K562 (cell line): ENCODE measurements around the gene TTBK1. TPM values are rescaled to one million over a fixed set of nuclear protein-coding genes. Genes with fewer than 3 reads are reported as not detected.

Experiments used
- CHD4 ChIP-seq: fragments of 200-600 bp; sonication (generic); IDR thresholded peaks from 3 replicates; pipeline ENCODE4 v1.6.1; 2012; ENCODE audit warnings: low read depth, mild to moderate bottlenecking, mixed read lengths, low read length, inconsistent platforms; ENCODE audit not compliant: insufficient read depth, insufficient replicate concordance, poor library complexity, severe bottlenecking
- COPS2 ChIP-seq: fragments of 450-650 bp; conservative IDR thresholded peaks from 2 replicates; pipeline ENCODE4 v1.6.1; 2016; ENCODE audit warnings: mild to moderate bottlenecking, moderate library complexity
- JUN ChIP-seq, 2 experiments: sonication (generic) in 1 of 2; formaldehyde crosslinking in 1 of 2; IDR thresholded peaks; 2 replicates each; pipeline versions ENCODE4 v1.6.1 to v1.8.0; 2012 to 2022; ENCODE audit warnings: borderline replicate concordance in 2 of 2, mild to moderate bottlenecking in 2 of 2, improper control_type of control experiment in 1 of 2, low read depth in 1 of 2, low read length in 1 of 2, missing genetic modification reagents in 1 of 2
- JUND ChIP-seq, 2 experiments: IDR thresholded peaks; 2 replicates in 1 of 2; 3 replicates in 1 of 2; pipeline ENCODE4 v1.6.1; 2011; ENCODE audit warnings: borderline replicate concordance in 2 of 2, low read depth in 2 of 2, low read length in 2 of 2, improper control_type of control experiment in 1 of 2, missing biosample characterization in 1 of 2, missing genetic modification characterization in 1 of 2, missing genetic modification reagents in 1 of 2
- LARP7 ChIP-seq: fragments of 450-650 bp; IDR thresholded peaks from 2 replicates; pipeline ENCODE4 v1.6.1; 2016
- ZNF124 ChIP-seq: sonication (generic); formaldehyde crosslinking; IDR thresholded peaks from 2 replicates; pipeline ENCODE4 v1.8.1; 2022; ENCODE audit warnings: missing genetic modification reagents
- ZNF146 ChIP-seq: IDR thresholded peaks from one replicate; pipeline ENCODE4 v1.6.1; 2018; ENCODE audit warnings: missing compliant biosample characterization; ENCODE audit not compliant: unreplicated experiment
- ZNF668 ChIP-seq: fragments of 250-450 bp; sonication (Bioruptor Pico); IDR thresholded peaks from 2 replicates; pipeline ENCODE4 v1.8.0; 2022; ENCODE audit warnings: mild to moderate bottlenecking, inconsistent platforms
- polyA plus RNA-seq, 8 experiments: library from polyadenylated mRNA; depleted of rRNA in 4 of 8; stranded (reverse) in 5 of 8; unstranded in 3 of 8; fragments of >200 nt; fragmentation: Nextera tagmentation in 2 of 8; fragmentation: Illumina TruSeq in 1 of 8; extraction: Ambion mirVana in 2 of 8; extraction: Trizol in 1 of 8; gene quantifications; 2 replicates each; pipeline versions ENCODE4 v1.2.1 to v1.2.3, GENCODE V29; 2011 to 2014; ENCODE audit warnings: inconsistent platforms in 1 of 8, missing spikeins in 1 of 8
- total RNA-seq, 7 experiments: library from RNA; depleted of rRNA in 6 of 7; stranded (reverse); fragments of >200 nt in 6 of 7; fragmentation: Illumina TruSeq in 2 of 7; extraction: Trizol in 2 of 7; gene quantifications; 2 replicates each; pipeline versions ENCODE4 v1.2.1 to v1.2.3, GENCODE V29; 2011 to 2021; ENCODE audit warnings: low replicate concordance in 1 of 7
- TF ChIP-seq, protein P1 (sequence below), 3 experiments: IDR thresholded peaks in 2 of 3; conservative IDR thresholded peaks in 1 of 3; 2 replicates each; pipeline ENCODE4 v1.5.1; 2011 to 2012; ENCODE audit warnings: low read length in 3 of 3, mild to moderate bottlenecking in 3 of 3, control low read depth in 2 of 3, improper control_type of control experiment in 1 of 3, inconsistent platforms in 1 of 3, low read depth in 1 of 3, mixed read lengths in 1 of 3, moderate library complexity in 1 of 3; ENCODE audit not compliant: insufficient read depth in 2 of 3
- TF ChIP-seq, protein P2 (sequence below): fragments of 250-450 bp; sonication (Bioruptor Pico); IDR thresholded peaks from 2 replicates; pipeline ENCODE4 v1.8.0; 2022; ENCODE audit warnings: inconsistent platforms

TTBK1 gene
- total and polyA plus RNA-seq, 9 of the 15 experiments (the other 6 are each of a cell fraction or from before 2014, with no cell fraction given), result not detected

DNA sequence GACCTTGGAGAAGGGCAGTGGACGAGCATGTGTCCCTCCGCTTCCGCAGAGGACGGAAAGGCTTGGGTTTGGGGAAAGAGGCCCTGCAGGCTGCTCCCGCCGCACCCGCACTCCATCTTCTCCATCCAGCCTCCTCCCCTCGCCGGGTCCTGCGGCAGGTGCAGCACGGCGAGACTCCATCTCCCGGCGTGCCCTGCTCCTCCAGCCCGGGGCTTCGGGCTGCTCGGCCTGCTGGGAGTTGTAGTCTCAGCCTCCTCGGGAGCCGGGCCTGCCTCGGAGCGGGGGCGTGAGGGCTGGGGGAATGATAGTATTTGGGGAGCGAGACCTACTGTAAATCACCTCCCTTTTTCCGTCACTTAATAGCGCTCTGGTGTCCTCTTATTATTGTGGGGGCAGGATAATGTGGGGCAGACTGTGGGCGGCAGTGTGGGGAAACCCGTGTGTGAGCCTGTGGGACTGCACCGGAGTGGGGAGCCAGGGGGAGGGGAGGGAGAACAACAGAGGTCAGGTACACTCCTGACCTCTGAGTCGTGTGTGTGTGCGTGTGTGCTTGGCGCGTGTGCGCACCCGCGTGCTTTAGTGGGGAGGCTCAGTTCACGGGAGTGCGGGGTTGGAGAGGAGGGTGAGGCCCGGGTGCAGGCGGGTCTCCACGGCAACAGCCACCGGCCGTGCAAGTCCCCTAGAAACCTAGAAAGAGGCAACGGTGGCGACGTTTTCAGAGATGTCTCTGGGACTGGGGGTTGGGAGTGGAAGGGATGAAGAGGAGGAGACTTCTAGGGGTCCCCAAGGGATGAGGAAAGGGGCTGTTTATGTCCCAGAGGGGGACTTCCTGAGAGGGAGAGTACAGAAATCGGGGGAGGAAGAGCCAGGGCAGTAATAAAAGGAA, 4.1 kb downstream of the TTBK1 start (continued):
- 0 out of 2 replicates have a peak, but pooled peaks have one; percentile 18 for TF ChIP-seq JUND (IDR thresholded peaks at IDR 0.05; ENCODE audit: borderline replicate concordance, low read depth, low read length)
- TF ChIP-seq JUND (tag; IDR thresholded peaks at IDR 0.05; ENCODE audit: borderline replicate concordance, low read depth, low read length), result no peak
- no peak for TF ChIP-seq ZNF146 (CRISPR knock-in tag)
- TF ChIP-seq CHD4, result no peak
- TF ChIP-seq LARP7, result no peak
- TF ChIP-seq, protein P1, sequence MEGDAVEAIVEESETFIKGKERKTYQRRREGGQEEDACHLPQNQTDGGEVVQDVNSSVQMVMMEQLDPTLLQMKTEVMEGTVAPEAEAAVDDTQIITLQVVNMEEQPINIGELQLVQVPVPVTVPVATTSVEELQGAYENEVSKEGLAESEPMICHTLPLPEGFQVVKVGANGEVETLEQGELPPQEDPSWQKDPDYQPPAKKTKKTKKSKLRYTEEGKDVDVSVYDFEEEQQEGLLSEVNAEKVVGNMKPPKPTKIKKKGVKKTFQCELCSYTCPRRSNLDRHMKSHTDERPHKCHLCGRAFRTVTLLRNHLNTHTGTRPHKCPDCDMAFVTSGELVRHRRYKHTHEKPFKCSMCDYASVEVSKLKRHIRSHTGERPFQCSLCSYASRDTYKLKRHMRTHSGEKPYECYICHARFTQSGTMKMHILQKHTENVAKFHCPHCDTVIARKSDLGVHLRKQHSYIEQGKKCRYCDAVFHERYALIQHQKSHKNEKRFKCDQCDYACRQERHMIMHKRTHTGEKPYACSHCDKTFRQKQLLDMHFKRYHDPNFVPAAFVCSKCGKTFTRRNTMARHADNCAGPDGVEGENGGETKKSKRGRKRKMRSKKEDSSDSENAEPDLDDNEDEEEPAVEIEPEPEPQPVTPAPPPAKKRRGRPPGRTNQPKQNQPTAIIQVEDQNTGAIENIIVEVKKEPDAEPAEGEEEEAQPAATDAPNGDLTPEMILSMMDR (IDR thresholded peaks at IDR 0.05 in 2 of 3, conservative IDR thresholded peaks at IDR 0.05 in 1 of 3; ENCODE audit: insufficient read depth in 2 of 3, low read depth in 1 of 3, low read length in 3 of 3), result peak in 1 of 3 experiments; percentile 0; a peak in 1 of 6 replicates
- TF ChIP-seq, protein P2, sequence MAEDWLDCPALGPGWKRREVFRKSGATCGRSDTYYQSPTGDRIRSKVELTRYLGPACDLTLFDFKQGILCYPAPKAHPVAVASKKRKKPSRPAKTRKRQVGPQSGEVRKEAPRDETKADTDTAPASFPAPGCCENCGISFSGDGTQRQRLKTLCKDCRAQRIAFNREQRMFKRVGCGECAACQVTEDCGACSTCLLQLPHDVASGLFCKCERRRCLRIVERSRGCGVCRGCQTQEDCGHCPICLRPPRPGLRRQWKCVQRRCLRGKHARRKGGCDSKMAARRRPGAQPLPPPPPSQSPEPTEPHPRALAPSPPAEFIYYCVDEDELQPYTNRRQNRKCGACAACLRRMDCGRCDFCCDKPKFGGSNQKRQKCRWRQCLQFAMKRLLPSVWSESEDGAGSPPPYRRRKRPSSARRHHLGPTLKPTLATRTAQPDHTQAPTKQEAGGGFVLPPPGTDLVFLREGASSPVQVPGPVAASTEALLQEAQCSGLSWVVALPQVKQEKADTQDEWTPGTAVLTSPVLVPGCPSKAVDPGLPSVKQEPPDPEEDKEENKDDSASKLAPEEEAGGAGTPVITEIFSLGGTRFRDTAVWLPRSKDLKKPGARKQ (CRISPR knock-in tag), result no peak
- TF ChIP-seq COPS2, result no peak
- 0 out of 2 replicates have a peak, but pooled peaks have one; percentile 21 for TF ChIP-seq JUN (IDR thresholded peaks at IDR 0.05; ENCODE audit: borderline replicate concordance, low read depth, low read length)
- no peak for TF ChIP-seq JUN (CRISPR knock-in tag; IDR thresholded peaks at IDR 0.05; ENCODE audit: borderline replicate concordance)
- no peak for TF ChIP-seq ZNF668 (CRISPR knock-in tag)
- TF ChIP-seq ZNF124 (CRISPR knock-in tag), result no peak
- TF ChIP-seq, all 486 proteins: peak for 85
